Fibroblast of skin of left biceps (primary cell): ENCODE measurements around the gene CNOT9.

Experiments
- DNase-seq, 2 experiments: peaks; one replicate each; pipeline ENCODE4 v3.0.0-alpha.2; 2013; ENCODE audit warnings: low read depth in 2 of 2

CNOT9 gene

DNA sequence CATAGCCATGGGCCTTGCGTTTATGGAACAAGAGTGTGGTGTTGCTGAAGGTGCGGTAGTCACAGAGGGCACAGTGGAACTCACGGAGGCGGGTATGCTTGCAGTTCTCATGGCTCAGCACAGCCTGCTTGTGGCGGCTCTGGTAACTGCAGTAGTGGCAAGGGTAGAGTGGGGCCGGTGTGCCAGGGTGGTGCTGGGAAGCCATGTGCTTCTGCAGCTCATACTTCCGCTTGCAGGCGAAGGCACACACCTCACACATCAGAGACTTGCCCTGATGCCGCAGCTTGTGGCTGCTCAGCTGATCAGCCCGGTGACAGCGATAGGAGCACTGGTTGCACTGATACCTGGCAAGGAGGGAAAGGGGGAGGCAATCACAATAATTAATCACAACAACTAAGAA lies 76.1 kb downstream of the CNOT9 start:
- DNase-seq = no peak

DNA sequence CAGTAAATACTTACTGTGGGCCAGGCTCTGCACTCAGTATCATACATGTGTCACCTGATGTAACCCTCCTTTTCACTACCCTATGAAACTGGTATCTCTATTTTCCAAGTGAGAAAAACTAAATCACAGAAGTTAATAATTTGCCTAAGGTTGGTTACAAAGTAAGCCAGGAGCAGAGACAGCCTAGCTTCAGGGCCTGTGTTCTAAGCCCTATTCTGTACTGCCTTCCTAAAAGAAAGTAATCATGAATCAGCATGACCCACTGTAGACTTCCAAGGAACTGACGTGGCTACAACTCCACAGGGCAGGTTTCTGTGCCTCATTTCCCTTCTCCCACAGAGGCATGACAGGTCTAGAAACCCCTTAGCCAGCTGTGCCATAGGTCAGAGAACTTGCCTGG lies 76.5 kb downstream of the CNOT9 start:
- DNase-seq = no peak
